ENCODE results near the gene CYP17A1.

The CYP17A1 gene

DNA sequence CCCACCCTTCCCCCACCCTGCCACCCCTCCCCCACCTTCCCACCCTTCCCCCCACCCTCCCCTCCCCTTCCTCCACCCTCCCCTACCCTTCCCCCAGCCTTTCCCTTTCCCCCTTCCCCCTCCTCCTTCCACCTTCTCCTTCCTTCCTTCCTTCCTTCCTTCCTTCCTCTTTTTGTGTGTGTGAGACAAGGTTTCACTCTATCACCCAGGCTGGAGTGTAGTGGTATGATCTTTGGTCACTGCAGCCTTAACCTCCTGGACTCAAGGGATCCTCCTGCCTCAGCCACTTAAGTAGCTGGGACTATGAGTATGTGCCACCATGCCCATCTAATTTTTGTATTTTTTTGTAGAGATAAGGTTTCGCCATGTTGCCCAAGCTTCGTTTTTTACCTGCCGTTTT lies 35.2 kb downstream of the CYP17A1 start:
- peaks cover 4% of the 10 kb centered on the region for H3K9me3 ChIP-seq (ENCODE audit: insufficient read depth, low read depth, low read length)
- 40% methylated on average over 3 of the region's 3 CpGs for WGBS
- H3K27me3 ChIP-seq (ENCODE audit: insufficient read depth, low read length): no peaks in the 10 kb centered on the region
- no peak overlapping the region for H3K4me3 ChIP-seq (ENCODE audit: low read length)
- peaks cover 41% of the 10 kb centered on the region for H3K4me1 ChIP-seq (ENCODE audit: insufficient read depth, low read length)
- peak overlapping the region; percentile 92; the same call in 1 of the 2 replicates for H3K27ac ChIP-seq (ENCODE audit: low read depth, low read length)
- H3K9ac ChIP-seq (ENCODE audit: low read depth, low read length): no peak overlapping the region
- peaks cover 15% of the 10 kb centered on the region for H3K36me3 ChIP-seq (ENCODE audit: insufficient read depth, low read length)

- H3K4me3 ChIP-seq (ENCODE audit: low read length): no peak overlapping the region
- H3K9ac ChIP-seq (ENCODE audit: low read depth, low read length): 0 out of 2 replicates have a peak overlapping the region, but pooled peaks have one; percentile 7
- H3K27ac ChIP-seq (ENCODE audit: low read depth, low read length): peak overlapping the region; percentile 74; the same call in 1 of the 2 replicates
- H3K27me3 ChIP-seq (ENCODE audit: insufficient read depth, low read length): no peaks in the 10 kb centered on the region
- WGBS: 42% methylated on average over 2 of the region's 2 CpGs
- peaks cover 46% of the 10 kb centered on the region for H3K4me1 ChIP-seq (ENCODE audit: insufficient read depth, low read length)
- H3K36me3 ChIP-seq (ENCODE audit: insufficient read depth, low read length): peaks cover 15% of the 10 kb centered on the region
- peaks cover 4% of the 10 kb centered on the region for H3K9me3 ChIP-seq (ENCODE audit: insufficient read depth, low read depth, low read length)
Measured at GRCh38 chr10:102801496-102801895, 35.7 kb downstream of the CYP17A1 start.

DNA sequence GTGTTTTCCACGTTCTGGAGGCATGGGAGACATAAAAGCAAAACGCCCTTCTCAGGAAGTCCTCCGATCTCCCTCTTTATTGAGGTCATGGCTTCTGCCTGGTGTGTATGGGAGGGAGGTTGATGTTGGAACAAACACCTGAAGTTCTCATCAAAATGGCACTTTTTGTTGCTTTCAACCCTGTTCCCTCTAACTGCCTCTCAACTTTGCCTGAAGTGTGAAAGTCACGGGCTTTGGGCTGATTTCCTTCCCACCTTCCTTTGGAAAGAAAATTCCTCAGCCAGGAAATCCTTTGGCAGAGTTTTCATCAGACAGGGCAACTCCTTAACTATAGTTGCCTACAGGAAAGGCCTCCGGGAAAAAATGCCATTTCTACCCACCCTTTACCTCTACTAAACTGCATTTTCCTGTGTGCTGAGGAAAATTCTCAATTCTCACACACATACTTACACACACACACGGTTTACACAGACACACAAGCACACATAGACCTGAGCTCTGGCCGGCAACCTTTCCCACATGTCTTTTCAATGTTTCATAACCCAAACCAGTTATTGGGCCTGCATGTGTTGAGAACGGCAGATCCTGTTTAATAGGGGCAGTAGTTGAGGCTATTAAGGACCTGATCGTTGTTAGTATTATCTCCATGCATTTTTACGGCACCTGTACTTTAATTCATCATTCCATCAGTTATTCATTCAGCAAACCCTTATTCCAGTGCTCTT lies 36.4 kb downstream of the CYP17A1 start:
- WGBS: 84% methylated on average over 10 of the region's 10 CpGs
- no peak overlapping the region for H3K4me3 ChIP-seq (ENCODE audit: low read length)
- peaks cover 4% of the 10 kb centered on the region for H3K9me3 ChIP-seq (ENCODE audit: insufficient read depth, low read depth, low read length)
- peaks cover 46% of the 10 kb centered on the region for H3K4me1 ChIP-seq (ENCODE audit: insufficient read depth, low read length)
- no peaks in the 10 kb centered on the region for H3K27me3 ChIP-seq (ENCODE audit: insufficient read depth, low read length)
- peak overlapping the region; percentile 74; the same call in 1 of the 2 replicates for H3K27ac ChIP-seq (ENCODE audit: low read depth, low read length)
- peaks cover 15% of the 10 kb centered on the region for H3K36me3 ChIP-seq (ENCODE audit: insufficient read depth, low read length)
- no peak overlapping the region for H3K9ac ChIP-seq (ENCODE audit: low read depth, low read length)

DNA sequence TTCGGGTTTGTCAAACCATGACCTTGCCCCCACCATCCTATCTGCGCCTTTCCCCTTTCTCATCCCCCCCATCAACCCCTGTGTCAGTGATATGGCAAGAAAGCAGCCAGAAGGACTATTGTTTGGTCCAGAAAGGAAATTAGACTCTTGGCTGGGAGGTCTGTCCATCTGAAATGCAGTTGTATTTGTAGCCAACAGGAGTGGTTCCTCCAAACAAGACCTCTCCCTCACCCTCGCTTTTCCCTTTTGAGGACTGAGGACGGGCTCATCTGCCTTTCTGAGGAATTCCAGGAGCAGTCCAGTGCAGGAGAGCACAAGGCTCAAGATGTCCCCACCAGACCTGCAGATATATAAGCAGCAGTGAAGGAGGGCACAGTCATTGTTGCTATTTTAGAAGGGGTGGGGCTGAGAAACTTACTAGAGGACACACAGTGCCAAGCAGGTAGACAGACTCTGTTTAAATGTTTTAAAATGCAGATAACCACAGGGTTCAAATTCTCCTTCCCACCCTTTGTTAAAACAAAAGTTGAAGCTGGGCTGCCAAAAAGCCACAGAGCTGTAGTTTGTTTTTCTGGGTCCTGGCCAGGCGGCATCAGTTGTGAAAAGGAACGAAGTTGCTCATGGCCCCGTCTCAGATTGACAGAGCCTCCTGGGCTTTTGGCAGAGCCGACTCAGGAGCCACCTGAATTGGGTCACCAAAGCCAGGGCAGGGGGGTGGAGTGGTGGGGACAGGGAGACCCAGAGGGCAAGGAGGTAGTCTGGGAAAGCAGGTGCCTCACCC lies 37.3 kb downstream of the CYP17A1 start:
- H3K27ac ChIP-seq (ENCODE audit: low read depth, low read length): peak overlapping the region; percentile 74; the same call in 1 of the 2 replicates
- peaks cover 15% of the 10 kb centered on the region for H3K36me3 ChIP-seq (ENCODE audit: insufficient read depth, low read length)
- H3K9me3 ChIP-seq (ENCODE audit: insufficient read depth, low read depth, low read length): peaks cover 4% of the 10 kb centered on the region
- H3K4me1 ChIP-seq (ENCODE audit: insufficient read depth, low read length): peaks cover 46% of the 10 kb centered on the region
- no peak overlapping the region for H3K4me3 ChIP-seq (ENCODE audit: low read length)
- WGBS: 87% methylated on average over 8 of the region's 8 CpGs
- H3K27me3 ChIP-seq (ENCODE audit: insufficient read depth, low read length): no peaks in the 10 kb centered on the region
- H3K9ac ChIP-seq (ENCODE audit: low read depth, low read length): no peak overlapping the region

- WGBS: 89% methylated on average over 8 of the region's 9 CpGs
- Histone ChIP-seq H3K4me1 (ENCODE audit: insufficient read depth, low read length) (peaks cover 26% of the 10 kb centered on the region), H3K27me3 (ENCODE audit: insufficient read depth, low read length) (no peaks in the 10 kb centered on the region), H3K9me3 (ENCODE audit: insufficient read depth, low read depth, low read length) (no peaks in the 10 kb centered on the region), H3K9ac (ENCODE audit: low read depth, low read length) (no peak overlapping the region), H3K36me3 (ENCODE audit: insufficient read depth, low read length) (peaks cover 11% of the 10 kb centered on the region), H3K4me3 (ENCODE audit: low read length) (no peak overlapping the region), H3K27ac (ENCODE audit: low read depth, low read length) (no peak overlapping the region)
Measured at GRCh38 chr10:102796407-102797176, 40.6 kb downstream of the CYP17A1 start.

GRCh38 chr10:102795453-102796406 lies 41.5 kb downstream of the CYP17A1 start:
- 81% methylated on average over 15 of the region's 15 CpGs for WGBS
- no peak overlapping the region for H3K4me3 ChIP-seq (ENCODE audit: low read length)
- no peaks in the 10 kb centered on the region for H3K27me3 ChIP-seq (ENCODE audit: insufficient read depth, low read length)
- H3K9ac ChIP-seq (ENCODE audit: low read depth, low read length): no peak overlapping the region
- H3K36me3 ChIP-seq (ENCODE audit: insufficient read depth, low read length): peaks cover 11% of the 10 kb centered on the region
- no peaks in the 10 kb centered on the region for H3K9me3 ChIP-seq (ENCODE audit: insufficient read depth, low read depth, low read length)
- no peak overlapping the region for H3K27ac ChIP-seq (ENCODE audit: low read depth, low read length)
- peaks cover 17% of the 10 kb centered on the region for H3K4me1 ChIP-seq (ENCODE audit: insufficient read depth, low read length)

- H3K9me3 ChIP-seq (ENCODE audit: insufficient read depth, low read depth, low read length): 0 out of 2 replicates have a peak, but pooled peaks cover 2% of the 10 kb centered on the region
- H3K27ac ChIP-seq (ENCODE audit: low read depth, low read length): no peak overlapping the region
- no peaks in the 10 kb centered on the region for H3K36me3 ChIP-seq (ENCODE audit: insufficient read depth, low read length)
- H3K9ac ChIP-seq (ENCODE audit: low read depth, low read length): no peak overlapping the region
- WGBS: 95% methylated on average over 8 of the region's 8 CpGs
- peaks cover 3% of the 10 kb centered on the region; the same call in 1 of the 2 replicates for H3K4me1 ChIP-seq (ENCODE audit: insufficient read depth, low read length)
- H3K4me3 ChIP-seq (ENCODE audit: low read length): no peak overlapping the region
- no peaks in the 10 kb centered on the region for H3K27me3 ChIP-seq (ENCODE audit: insufficient read depth, low read length)
Measured at GRCh38 chr10:102791754-102792395, 45.3 kb downstream of the CYP17A1 start.

- H3K4me1 ChIP-seq (ENCODE audit: insufficient read depth, low read length): peaks cover 19% of the 10 kb centered on the region
- no peak overlapping the region for H3K9ac ChIP-seq (ENCODE audit: low read depth, low read length)
- H3K27me3 ChIP-seq (ENCODE audit: insufficient read depth, low read length): no peaks in the 10 kb centered on the region
- H3K4me3 ChIP-seq (ENCODE audit: low read length): no peak overlapping the region
- H3K36me3 ChIP-seq (ENCODE audit: insufficient read depth, low read length): no peaks in the 10 kb centered on the region
- H3K27ac ChIP-seq (ENCODE audit: low read depth, low read length): no peak overlapping the region
- 100% methylated on average over 2 of the region's 2 CpGs for WGBS
- 0 out of 2 replicates have a peak, but pooled peaks cover 2% of the 10 kb centered on the region for H3K9me3 ChIP-seq (ENCODE audit: insufficient read depth, low read depth, low read length)
Measured at GRCh38 chr10:102785818-102786217, 51.4 kb downstream of the CYP17A1 start.

DNA sequence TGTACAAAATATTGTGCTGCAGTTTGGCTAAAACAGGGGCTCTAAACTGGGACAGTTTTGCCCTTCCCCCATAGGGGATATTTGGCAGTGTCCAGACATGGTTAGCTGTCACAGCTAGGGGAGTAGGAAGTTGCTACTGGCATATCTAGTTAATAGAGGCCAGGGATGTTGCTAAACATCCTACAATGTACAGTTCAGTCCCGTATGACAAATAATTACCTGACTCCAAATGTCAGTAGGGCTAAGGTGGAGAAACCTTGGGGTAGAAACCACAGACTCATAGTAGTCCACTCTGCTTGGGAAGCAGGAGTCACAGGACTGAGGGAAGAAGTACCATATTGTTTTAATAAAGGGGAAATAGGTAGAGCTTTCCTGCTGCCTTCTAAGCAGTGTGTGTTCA lies 53.6 kb downstream of the CYP17A1 start:
- Histone ChIP-seq H3K9me3 (ENCODE audit: insufficient read depth, low read depth, low read length) (no peaks in the 10 kb centered on the region), H3K36me3 (ENCODE audit: insufficient read depth, low read length) (no peaks in the 10 kb centered on the region), H3K27me3 (ENCODE audit: insufficient read depth, low read length) (no peaks in the 10 kb centered on the region), H3K4me3 (ENCODE audit: low read length) (no peak overlapping the region), H3K27ac (ENCODE audit: low read depth, low read length) (no peak overlapping the region), H3K9ac (ENCODE audit: low read depth, low read length) (no peak overlapping the region), H3K4me1 (ENCODE audit: insufficient read depth, low read length) (peaks cover 32% of the 10 kb centered on the region)
- 100% methylated on average over 1 of the region's 1 CpG for WGBS
